Neuron (in vitro differentiated cells): ENCODE results near the gene FAM117B.

Source experiments
- H2AFZ ChIP-seq: one replicate; pipeline ENCODE4 v1.6.1; 2013; ENCODE audit warnings: low read depth, mild to moderate bottlenecking, inconsistent platforms, low read length, moderate library complexity
- H3K27me3 ChIP-seq: one replicate; pipeline ENCODE4 v1.6.1; 2013; ENCODE audit warnings: low read length; ENCODE audit not compliant: insufficient read depth
- H3K36me3 ChIP-seq: one replicate; pipeline ENCODE4 v1.6.1; 2013; ENCODE audit warnings: low read length; ENCODE audit not compliant: insufficient read depth
- H3K4me1 ChIP-seq: one replicate; pipeline ENCODE4 v1.6.1; 2013; ENCODE audit warnings: low read length; ENCODE audit not compliant: insufficient read depth
- H3K4me3 ChIP-seq: 2 replicates; pipeline ENCODE4 v1.5.1; 2013; ENCODE audit warnings: mild to moderate bottlenecking, low read length, moderate library complexity
- H3K9me3 ChIP-seq: one replicate; pipeline ENCODE4 v1.6.1; 2013; ENCODE audit warnings: low read length

FAM117B gene

DNA sequence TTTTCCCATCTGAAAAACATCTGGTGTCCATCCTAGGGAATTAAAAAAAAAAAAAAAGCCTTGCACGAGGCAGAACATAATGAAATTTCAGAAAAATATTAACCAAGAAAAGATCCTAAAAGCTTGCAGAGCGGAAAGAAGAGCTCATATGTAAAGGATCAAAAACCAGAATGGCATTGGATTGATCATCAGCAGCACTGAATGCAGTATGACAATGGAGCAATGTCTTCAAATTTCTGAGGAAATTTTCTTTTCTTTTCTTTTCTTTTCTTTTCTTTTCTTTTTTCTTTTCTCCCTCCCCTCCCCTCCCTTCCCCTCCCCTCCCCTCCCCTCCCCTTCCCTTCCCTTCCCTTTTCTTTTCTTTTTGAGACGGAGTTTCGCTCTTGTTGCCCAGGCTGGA is 21.3 kb upstream of the FAM117B start:
- Histone ChIP-seq H3K9me3 (no peaks in the 10 kb centered on the region), H2AFZ (no peak overlapping the region), H3K4me1 (peaks cover 8% of the 10 kb centered on the region), H3K4me3 (no peak overlapping the region), H3K36me3 (no peaks in the 10 kb centered on the region), H3K27me3 (no peaks in the 10 kb centered on the region)

GRCh38 chr2:202624133-202624532 is 10.6 kb upstream of the FAM117B start:
- no peaks in the 10 kb centered on the region for H3K9me3 ChIP-seq
- no peaks in the 10 kb centered on the region for H3K27me3 ChIP-seq
- no peak overlapping the region for H2AFZ ChIP-seq
- no peaks in the 10 kb centered on the region for H3K4me1 ChIP-seq
- H3K4me3 ChIP-seq: no peak overlapping the region
- no peaks in the 10 kb centered on the region for H3K36me3 ChIP-seq

DNA sequence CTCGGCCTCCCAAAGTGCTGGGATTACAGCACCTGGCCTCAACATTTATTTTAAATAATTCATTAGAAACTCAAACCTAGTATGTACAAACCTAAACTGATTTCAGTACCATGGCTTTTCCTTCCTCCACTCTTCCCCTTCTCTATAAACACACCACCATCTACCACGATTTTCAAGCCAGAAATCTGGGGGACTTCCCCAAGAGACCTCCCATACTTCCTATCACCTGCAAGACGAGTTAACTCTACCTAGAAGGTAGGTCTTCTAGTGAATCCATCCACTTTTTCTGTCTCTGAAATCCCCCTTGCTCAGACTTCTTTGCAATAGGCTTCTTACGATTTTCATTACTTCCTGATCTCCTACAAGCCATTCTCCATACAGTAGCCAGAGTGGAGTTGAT is 7.7 kb upstream of the FAM117B start:
- H3K4me1 ChIP-seq: no peaks in the 10 kb centered on the region
- no peaks in the 10 kb centered on the region for H3K9me3 ChIP-seq
- no peak overlapping the region for H2AFZ ChIP-seq
- H3K27me3 ChIP-seq: no peaks in the 10 kb centered on the region
- H3K4me3 ChIP-seq: no peak overlapping the region
- H3K36me3 ChIP-seq: no peaks in the 10 kb centered on the region

DNA sequence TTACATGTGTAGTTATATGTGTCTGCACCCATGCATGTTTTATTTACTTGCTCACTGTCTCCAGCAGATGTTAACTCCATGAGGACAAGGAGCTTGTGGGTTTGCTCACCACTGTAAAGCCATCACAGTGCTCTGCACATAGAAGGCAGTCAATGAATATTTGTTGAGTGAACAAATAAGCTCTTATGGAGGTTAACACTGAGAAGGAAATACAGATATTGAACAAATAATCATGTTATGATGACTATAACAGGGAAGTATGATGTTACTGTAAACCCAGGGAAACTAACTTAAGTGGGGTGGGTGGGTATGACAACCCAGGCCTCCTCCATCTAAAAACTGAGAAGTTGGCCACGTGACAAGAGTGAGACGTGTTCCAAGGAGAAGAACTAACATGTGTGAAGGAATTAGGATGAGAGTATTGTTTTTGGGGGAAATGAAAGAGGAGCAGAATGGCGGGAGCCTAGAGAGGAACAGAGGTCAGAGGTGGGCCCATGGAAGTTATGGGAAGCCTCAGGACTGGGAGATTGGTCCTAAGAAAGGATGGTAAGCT is 6.0 kb upstream of the FAM117B start:
- no peaks in the 10 kb centered on the region for H3K36me3 ChIP-seq
- no peaks in the 10 kb centered on the region for H3K4me1 ChIP-seq
- no peak overlapping the region for H2AFZ ChIP-seq
- H3K4me3 ChIP-seq: no peak overlapping the region
- no peaks in the 10 kb centered on the region for H3K27me3 ChIP-seq
- no peaks in the 10 kb centered on the region for H3K9me3 ChIP-seq

- no peaks in the 10 kb centered on the region for H3K27me3 ChIP-seq
- H3K9me3 ChIP-seq: no peaks in the 10 kb centered on the region
- H2AFZ ChIP-seq: no peak overlapping the region
- H3K4me3 ChIP-seq: no peak overlapping the region
- H3K4me1 ChIP-seq: peaks cover 14% of the 10 kb centered on the region
- H3K36me3 ChIP-seq: no peaks in the 10 kb centered on the region
Measured at GRCh38 chr2:202632682-202633290, 2.0 kb upstream of the FAM117B start.

GRCh38 chr2:202633470-202633869 is 1.3 kb upstream of the FAM117B start:
- H3K36me3 ChIP-seq: peaks cover 4% of the 10 kb centered on the region
- peaks cover 5% of the 10 kb centered on the region for H3K9me3 ChIP-seq
- no peaks in the 10 kb centered on the region for H3K27me3 ChIP-seq
- no peak overlapping the region for H3K4me3 ChIP-seq
- no peak overlapping the region for H2AFZ ChIP-seq
- H3K4me1 ChIP-seq: peaks cover 14% of the 10 kb centered on the region

- H3K27me3 ChIP-seq: no peaks in the 10 kb centered on the region
- peak overlapping the region; percentile 61 for H3K4me3 ChIP-seq
- peaks cover 8% of the 10 kb centered on the region for H3K36me3 ChIP-seq
Measured at GRCh38 chr2:202635428-202636212, 851 bp downstream of the FAM117B start.

GRCh38 chr2:202636213-202636513 is 1.4 kb downstream of the FAM117B start:
- Histone ChIP-seq H3K36me3 (peaks cover 8% of the 10 kb centered on the region), H3K9me3 (peaks cover 5% of the 10 kb centered on the region), H3K27me3 (no peaks in the 10 kb centered on the region), H3K4me1 (peaks cover 14% of the 10 kb centered on the region), H3K4me3 (peak overlapping the region; percentile 61), H2AFZ (no peak overlapping the region)

More at GRCh38 chr2:202635428-202636212, 851 bp downstream of the FAM117B start:
- Histone ChIP-seq H2AFZ (no peak overlapping the region), H3K9me3 (peaks cover 5% of the 10 kb centered on the region), H3K4me1 (peaks cover 14% of the 10 kb centered on the region)

DNA sequence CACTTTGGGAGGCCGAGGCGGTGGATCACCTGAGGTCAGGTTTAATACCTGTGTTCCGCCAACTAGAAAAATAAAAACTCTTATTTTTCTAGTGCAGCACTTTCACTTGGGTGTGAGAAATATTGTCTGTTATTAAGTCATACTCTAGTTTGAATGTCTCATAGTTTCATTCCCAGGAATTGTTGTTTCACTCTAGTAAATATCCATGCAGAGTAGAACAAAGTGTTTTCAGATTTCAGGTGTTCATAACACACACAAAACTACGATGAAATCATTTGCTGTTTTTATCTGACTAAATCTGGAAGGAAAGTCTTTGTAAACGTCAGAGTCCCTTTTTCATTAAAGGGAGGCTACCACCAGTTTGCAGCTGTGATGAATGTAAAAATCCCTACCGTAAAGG is 4.0 kb downstream of the FAM117B start:
- Histone ChIP-seq H3K27me3 (no peaks in the 10 kb centered on the region), H3K9me3 (peaks cover 5% of the 10 kb centered on the region), H2AFZ (no peak overlapping the region), H3K4me1 (peaks cover 14% of the 10 kb centered on the region), H3K36me3 (peaks cover 8% of the 10 kb centered on the region), H3K4me3 (no peak overlapping the region)

- Histone ChIP-seq H2AFZ (no peak overlapping the region), H3K4me1 (peaks cover 10% of the 10 kb centered on the region), H3K4me3 (no peak overlapping the region), H3K36me3 (peaks cover 8% of the 10 kb centered on the region), H3K27me3 (no peaks in the 10 kb centered on the region), H3K9me3 (peaks cover 5% of the 10 kb centered on the region)
Measured at GRCh38 chr2:202639231-202639630, 4.5 kb downstream of the FAM117B start.

DNA sequence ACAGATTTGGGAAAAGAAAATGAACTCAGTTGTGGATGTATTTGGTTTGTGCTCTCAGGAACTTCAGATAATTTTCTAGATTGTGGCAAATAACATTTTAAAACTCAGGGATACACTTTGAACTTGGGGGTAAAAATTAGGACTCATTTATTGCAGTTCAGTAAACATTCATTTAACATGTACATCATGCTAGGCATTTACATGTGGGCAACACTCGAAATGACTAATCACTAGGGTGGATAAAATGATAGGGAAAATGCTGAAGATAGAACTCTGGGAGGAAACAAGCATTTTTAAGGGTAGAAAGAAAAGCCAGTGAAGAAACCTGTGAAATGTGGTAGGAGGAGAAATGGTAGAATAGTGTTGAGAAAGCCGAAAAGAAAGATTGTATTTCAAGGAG is 7.8 kb downstream of the FAM117B start:
- H3K27me3 ChIP-seq: no peaks in the 10 kb centered on the region
- peaks cover 8% of the 10 kb centered on the region for H3K36me3 ChIP-seq
- H3K4me3 ChIP-seq: no peak overlapping the region
- peaks cover 5% of the 10 kb centered on the region for H3K9me3 ChIP-seq
- no peaks in the 10 kb centered on the region for H3K4me1 ChIP-seq
- H2AFZ ChIP-seq: no peak overlapping the region

DNA sequence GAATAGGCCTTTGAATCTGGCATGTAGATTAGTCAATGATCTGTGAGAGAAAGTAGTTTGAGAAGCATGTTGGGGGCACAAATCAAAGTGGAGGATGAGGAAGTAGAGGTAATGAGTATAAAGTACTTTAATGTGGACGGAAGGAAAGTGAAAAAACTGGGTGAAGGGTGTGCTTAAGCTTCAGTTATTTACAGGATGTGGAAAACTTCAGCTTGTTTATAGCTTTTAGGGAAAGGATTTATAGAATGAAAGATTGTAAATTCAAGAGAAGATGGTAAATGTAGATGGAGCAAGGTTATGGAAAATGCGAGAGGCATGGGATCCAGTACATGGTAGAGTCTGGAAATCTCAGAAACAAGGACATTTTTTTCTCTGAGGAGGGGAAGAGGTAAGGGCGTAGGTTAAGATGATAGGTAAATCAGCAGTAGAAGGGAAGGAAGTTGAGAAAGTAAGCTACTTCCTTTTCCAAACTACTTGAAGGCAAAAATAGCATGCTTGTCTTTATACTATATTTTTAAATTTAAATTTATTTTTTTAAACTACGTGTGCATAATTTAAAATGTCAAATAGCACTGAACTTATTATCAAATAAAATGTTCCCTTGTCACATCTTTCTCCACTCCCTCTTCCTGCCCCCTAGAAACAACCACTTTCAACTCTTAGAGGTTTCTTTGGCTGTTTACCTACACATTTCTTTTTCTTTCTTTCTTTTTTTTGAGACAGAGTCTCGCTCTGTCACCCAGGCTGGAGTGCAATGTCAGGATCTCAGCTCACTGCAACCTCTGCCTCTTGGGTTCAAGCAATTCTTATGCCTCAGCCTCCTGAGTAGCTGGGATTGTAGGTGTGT is 8.5 kb downstream of the FAM117B start:
- no peak overlapping the region for H3K4me3 ChIP-seq
- H3K9me3 ChIP-seq: peaks cover 1% of the 10 kb centered on the region
- peaks cover 5% of the 10 kb centered on the region for H3K36me3 ChIP-seq
- no peaks in the 10 kb centered on the region for H3K4me1 ChIP-seq
- no peaks in the 10 kb centered on the region for H3K27me3 ChIP-seq
- no peak overlapping the region for H2AFZ ChIP-seq

DNA sequence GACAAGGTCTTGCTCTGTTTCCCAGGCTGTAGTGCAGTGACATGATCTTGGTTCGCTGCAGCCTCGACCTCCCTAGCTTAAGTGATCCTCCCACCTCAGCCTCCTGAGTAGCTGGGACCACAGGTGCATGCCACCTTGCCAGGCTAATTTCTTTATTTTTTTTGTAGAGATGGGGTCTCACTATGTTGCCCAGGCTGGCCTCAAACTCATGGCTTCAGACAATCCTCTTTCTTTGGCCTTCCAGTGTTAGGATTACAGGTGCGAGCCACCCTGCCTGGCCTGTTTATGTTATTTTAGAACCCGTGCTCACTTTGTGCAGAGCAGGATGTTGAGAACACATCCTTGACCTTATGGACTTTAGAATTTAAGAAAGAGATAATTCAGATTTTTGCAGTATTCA is 17.4 kb downstream of the FAM117B start:
- Histone ChIP-seq H3K36me3 (no peaks in the 10 kb centered on the region), H3K4me1 (no peaks in the 10 kb centered on the region), H3K4me3 (no peak overlapping the region), H2AFZ (no peak overlapping the region), H3K27me3 (no peaks in the 10 kb centered on the region), H3K9me3 (peaks cover 6% of the 10 kb centered on the region)
